HCT116 (cell line): ENCODE measurements around the gene IGFL3.

Experiments
- EZH2 ChIP-seq: fragments of 200-600 bp; sonication (generic); IDR thresholded peaks from 2 replicates; pipeline ENCODE4 v1.6.1; 2017; ENCODE audit warnings: antibody characterized with exemption, mixed run types
- EZH2phosphoT487 ChIP-seq: fragments of 200-600 bp; IDR thresholded peaks from 2 replicates; pipeline ENCODE4 v1.6.1; 2018; ENCODE audit warnings: antibody characterized with exemption, borderline replicate concordance
- POLR2A ChIP-seq: IDR thresholded peaks from 2 replicates; pipeline ENCODE4 v1.7.0; 2011; ENCODE audit warnings: borderline replicate concordance; ENCODE audit not compliant: insufficient read depth, insufficient read length; ENCODE audit errors: extremely low read depth
- POLR2AphosphoS5 ChIP-seq: IDR thresholded peaks from 2 replicates; pipeline ENCODE4 v1.6.1; 2011; ENCODE audit warnings: mild to moderate bottlenecking, low read depth, low read length, moderate library complexity
- RAD21 ChIP-seq: IDR thresholded peaks from 2 replicates; pipeline ENCODE4 v1.6.1; 2012; ENCODE audit warnings: low read depth, mild to moderate bottlenecking
- TF ChIP-seq, protein P1 (sequence below), 3 experiments: fragments of 200-600 bp in 1 of 3; sonication (generic) in 1 of 3; IDR thresholded peaks in 2 of 3; conservative IDR thresholded peaks in 1 of 3; 2 replicates each; pipeline ENCODE4 v1.5.1; 2012 to 2017; ENCODE audit warnings: low read depth in 2 of 3, low read length in 2 of 3, antibody characterized with exemption in 1 of 3, borderline replicate concordance in 1 of 3, control low read depth in 1 of 3, mild to moderate bottlenecking in 1 of 3, mixed read lengths in 1 of 3, mixed run types in 1 of 3, moderate library complexity in 1 of 3; ENCODE audit not compliant: insufficient read depth in 1 of 3
- TF ChIP-seq, protein P2 (sequence below): IDR thresholded peaks from 2 replicates; pipeline ENCODE4 v1.6.1; 2012
- TF ChIP-seq, protein P3 (sequence below): IDR thresholded peaks from 2 replicates; pipeline ENCODE4 v1.6.1; 2011; ENCODE audit warnings: mild to moderate bottlenecking, low read length, moderate library complexity; ENCODE audit not compliant: insufficient replicate concordance; ENCODE audit errors: extremely low read depth
- TF ChIP-seq, protein P4 (sequence below): IDR thresholded peaks from 2 replicates; pipeline ENCODE4 v1.6.1; 2012
- TF ChIP-seq, protein P5 (sequence below): IDR thresholded peaks from 2 replicates; pipeline ENCODE4 v1.6.1; 2012; ENCODE audit warnings: low read depth

DNA sequence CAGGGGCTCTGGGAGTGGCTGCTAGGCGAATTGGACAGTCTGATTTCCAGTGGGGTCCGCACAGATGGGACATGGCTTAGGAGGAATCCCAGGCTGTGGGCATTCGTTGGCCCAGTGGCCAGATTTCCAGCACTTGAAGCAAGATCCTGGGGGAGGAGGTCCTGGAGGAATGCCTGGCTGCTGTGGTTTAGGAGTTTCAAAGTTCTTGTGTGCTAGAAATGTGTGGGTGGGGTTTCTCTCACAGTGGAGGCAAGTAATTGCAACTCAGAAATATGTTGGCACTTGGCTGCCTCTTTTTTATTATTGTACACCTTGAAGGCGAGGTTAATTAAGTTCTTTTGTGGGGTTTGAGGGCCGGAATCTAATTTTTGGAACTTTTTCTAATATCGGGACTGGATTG, 17.1 kb downstream of the IGFL3 start:
- TF ChIP-seq, protein P1, sequence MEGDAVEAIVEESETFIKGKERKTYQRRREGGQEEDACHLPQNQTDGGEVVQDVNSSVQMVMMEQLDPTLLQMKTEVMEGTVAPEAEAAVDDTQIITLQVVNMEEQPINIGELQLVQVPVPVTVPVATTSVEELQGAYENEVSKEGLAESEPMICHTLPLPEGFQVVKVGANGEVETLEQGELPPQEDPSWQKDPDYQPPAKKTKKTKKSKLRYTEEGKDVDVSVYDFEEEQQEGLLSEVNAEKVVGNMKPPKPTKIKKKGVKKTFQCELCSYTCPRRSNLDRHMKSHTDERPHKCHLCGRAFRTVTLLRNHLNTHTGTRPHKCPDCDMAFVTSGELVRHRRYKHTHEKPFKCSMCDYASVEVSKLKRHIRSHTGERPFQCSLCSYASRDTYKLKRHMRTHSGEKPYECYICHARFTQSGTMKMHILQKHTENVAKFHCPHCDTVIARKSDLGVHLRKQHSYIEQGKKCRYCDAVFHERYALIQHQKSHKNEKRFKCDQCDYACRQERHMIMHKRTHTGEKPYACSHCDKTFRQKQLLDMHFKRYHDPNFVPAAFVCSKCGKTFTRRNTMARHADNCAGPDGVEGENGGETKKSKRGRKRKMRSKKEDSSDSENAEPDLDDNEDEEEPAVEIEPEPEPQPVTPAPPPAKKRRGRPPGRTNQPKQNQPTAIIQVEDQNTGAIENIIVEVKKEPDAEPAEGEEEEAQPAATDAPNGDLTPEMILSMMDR (IDR thresholded peaks at IDR 0.05 in 2 of 3, conservative IDR thresholded peaks at IDR 0.05 in 1 of 3; ENCODE audit: borderline replicate concordance in 1 of 3, insufficient read depth in 1 of 3, low read depth in 2 of 3, low read length in 2 of 3): no peak
- no peak for TF ChIP-seq POLR2AphosphoS5
- TF ChIP-seq POLR2A: no peak
- TF ChIP-seq EZH2: no peak
- TF ChIP-seq, protein P2, sequence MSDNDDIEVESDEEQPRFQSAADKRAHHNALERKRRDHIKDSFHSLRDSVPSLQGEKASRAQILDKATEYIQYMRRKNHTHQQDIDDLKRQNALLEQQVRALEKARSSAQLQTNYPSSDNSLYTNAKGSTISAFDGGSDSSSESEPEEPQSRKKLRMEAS: no peak
- TF ChIP-seq, protein P3, sequence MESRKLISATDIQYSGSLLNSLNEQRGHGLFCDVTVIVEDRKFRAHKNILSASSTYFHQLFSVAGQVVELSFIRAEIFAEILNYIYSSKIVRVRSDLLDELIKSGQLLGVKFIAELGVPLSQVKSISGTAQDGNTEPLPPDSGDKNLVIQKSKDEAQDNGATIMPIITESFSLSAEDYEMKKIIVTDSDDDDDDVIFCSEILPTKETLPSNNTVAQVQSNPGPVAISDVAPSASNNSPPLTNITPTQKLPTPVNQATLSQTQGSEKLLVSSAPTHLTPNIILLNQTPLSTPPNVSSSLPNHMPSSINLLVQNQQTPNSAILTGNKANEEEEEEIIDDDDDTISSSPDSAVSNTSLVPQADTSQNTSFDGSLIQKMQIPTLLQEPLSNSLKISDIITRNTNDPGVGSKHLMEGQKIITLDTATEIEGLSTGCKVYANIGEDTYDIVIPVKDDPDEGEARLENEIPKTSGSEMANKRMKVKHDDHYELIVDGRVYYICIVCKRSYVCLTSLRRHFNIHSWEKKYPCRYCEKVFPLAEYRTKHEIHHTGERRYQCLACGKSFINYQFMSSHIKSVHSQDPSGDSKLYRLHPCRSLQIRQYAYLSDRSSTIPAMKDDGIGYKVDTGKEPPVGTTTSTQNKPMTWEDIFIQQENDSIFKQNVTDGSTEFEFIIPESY: no peak
- no peak for TF ChIP-seq RAD21
- TF ChIP-seq EZH2phosphoT487: no peak
- TF ChIP-seq, protein P4, sequence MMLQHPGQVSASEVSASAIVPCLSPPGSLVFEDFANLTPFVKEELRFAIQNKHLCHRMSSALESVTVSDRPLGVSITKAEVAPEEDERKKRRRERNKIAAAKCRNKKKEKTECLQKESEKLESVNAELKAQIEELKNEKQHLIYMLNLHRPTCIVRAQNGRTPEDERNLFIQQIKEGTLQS: no peak
- TF ChIP-seq, protein P5, sequence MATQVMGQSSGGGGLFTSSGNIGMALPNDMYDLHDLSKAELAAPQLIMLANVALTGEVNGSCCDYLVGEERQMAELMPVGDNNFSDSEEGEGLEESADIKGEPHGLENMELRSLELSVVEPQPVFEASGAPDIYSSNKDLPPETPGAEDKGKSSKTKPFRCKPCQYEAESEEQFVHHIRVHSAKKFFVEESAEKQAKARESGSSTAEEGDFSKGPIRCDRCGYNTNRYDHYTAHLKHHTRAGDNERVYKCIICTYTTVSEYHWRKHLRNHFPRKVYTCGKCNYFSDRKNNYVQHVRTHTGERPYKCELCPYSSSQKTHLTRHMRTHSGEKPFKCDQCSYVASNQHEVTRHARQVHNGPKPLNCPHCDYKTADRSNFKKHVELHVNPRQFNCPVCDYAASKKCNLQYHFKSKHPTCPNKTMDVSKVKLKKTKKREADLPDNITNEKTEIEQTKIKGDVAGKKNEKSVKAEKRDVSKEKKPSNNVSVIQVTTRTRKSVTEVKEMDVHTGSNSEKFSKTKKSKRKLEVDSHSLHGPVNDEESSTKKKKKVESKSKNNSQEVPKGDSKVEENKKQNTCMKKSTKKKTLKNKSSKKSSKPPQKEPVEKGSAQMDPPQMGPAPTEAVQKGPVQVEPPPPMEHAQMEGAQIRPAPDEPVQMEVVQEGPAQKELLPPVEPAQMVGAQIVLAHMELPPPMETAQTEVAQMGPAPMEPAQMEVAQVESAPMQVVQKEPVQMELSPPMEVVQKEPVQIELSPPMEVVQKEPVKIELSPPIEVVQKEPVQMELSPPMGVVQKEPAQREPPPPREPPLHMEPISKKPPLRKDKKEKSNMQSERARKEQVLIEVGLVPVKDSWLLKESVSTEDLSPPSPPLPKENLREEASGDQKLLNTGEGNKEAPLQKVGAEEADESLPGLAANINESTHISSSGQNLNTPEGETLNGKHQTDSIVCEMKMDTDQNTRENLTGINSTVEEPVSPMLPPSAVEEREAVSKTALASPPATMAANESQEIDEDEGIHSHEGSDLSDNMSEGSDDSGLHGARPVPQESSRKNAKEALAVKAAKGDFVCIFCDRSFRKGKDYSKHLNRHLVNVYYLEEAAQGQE: no peak
